Measurements from ENCODE around the gene TP63. TPM values are rescaled to one million over a fixed set of nuclear protein-coding genes. Genes with fewer than 3 reads are reported as not detected.

Gene TP63
- total RNA-seq, 1 donor from 2014 or later, result 0.83 TPM

DNA sequence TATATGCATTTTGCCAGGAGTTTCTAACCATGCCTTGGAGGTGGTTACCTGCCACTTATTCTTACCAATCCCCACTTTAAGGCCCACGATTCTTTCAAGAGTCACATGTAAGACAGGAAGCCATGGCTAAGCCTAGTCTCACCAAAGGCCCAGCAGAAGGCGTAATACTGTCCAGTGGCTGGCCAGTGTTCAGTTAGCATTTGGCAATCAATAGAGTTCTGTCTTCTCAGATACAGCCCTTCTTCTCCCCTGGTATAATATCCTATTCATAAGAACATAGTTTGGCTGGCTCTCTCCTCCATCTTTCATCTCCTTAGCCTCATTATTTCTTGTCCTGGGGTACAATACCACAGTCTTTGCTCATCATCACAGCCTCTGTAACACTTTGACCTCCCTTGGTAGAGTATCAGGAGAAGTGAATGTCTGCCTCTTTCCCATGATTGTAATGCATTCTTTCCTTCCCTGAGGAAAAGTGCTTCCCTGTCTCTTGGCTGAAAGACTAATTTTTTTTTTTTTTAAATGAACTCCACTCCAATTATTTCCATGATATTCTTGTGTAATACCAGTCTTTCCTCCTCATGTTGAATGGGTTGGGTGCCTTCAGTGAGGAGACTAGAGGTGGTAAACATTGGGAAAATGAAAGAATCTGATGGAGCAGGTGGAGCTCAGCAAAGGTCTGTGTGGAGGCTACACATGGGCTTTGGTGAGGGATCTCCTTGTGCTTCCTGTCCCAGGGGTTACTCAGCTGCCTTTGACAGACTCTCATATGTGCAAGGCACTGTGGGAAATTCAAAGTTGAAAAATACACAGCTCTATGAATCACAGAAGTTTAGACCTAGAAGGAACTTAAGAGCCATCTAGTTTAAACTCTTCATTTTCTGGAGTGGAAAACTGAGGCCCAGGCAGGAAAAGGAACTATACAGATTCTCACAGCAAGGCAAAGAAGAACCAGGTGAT, 271.3 kb downstream of the TP63 start:
- intact Hi-C loops (cut with micrococcal nuclease), result no loop called here

- intact Hi-C loops (cut with micrococcal nuclease), result no loop called here
Measured at GRCh38 chr3:189903562-189904250, 272.5 kb downstream of the TP63 start.

DNA sequence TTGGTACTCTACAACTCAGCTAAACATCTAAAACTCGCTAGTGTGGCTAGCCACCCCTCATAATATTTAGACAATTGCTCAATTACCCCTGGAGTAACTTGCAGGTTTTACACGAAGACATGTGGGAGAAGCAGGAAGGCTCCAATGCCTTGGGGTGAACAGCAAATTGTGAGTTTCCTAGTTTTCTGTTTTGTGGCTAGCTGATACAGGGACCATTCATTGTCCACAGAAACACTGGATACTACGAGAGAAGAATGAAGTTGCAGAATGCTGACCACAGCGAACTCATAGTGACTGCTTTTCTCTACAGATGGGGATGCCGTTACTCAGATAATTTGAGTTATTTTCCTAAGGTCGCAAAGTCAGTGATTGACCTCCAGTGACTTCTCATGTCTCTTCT, 276.6 kb downstream of the TP63 start:
- intact Hi-C loops (cut with micrococcal nuclease), result no loop called here

DNA sequence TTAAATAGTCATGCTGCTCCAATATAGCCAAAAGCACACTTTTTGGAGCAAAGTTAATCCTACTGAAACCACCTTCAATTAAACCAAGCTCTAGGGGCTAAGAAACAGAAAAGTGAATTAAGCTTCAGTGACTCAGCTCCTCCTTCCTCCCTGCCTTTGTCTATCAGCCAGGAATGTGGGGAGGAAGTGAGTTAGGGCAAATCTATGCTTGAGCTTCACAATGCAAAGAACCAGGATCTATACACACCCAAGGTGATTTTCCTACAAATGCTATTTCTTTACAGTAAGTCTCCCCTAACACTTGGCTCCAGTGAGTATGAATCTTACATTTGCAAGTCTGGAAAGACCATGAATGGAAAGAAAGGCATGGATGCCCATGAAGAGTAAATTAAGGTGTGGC, 277.5 kb downstream of the TP63 start:
- intact Hi-C loops (cut with micrococcal nuclease), result no loop called here

GRCh38 chr3:189909139-189909538, 277.9 kb downstream of the TP63 start:
- intact Hi-C loops (cut with micrococcal nuclease), result no loop called here

DNA sequence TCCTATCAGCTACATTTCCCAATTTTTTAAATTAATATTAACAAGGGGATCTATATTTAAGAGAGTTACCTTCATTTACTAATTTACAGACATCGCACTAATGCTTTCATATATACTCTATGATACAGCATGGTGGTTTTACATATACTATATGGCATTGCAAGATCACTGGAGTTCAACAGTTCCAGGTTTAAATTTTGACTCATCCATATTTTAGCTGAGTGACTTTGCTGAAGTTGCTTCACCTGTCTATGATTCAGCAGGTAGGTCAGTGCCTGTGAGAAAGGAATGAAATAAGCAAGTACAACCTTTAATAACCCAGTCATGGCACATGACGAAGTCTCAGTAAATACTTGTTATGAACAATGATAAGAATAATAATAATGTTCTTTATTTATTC, 278.4 kb downstream of the TP63 start:
- intact Hi-C loops (cut with micrococcal nuclease), result no loop called here

- intact Hi-C loops (cut with micrococcal nuclease), result no loop called here
Measured at GRCh38 chr3:189911001-189911400, 279.8 kb downstream of the TP63 start.

DNA sequence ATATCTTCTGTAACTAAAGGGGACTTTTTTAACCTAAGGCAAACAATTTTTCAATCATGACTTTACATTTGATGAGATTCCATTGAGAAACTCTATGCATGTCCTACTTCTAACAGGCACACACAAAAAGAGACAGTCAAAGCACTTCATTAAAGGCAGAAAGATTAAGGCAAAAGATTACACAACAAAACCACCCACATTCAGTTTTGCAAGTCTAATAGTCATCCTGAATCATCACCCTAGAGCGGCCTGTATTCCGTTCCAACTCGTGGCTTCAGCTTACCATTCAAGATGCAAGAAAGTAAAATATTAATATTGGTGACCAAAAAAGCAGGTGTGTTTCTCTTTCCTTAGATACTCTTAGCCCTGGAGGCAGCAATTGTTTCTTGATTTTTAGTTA, 283.6 kb downstream of the TP63 start:
- intact Hi-C loops (cut with micrococcal nuclease), result no loop called here

- intact Hi-C loops (cut with micrococcal nuclease), result no loop called here
Measured at GRCh38 chr3:189921770-189922169, 290.6 kb downstream of the TP63 start.

- intact Hi-C loops (cut with micrococcal nuclease), result no loop called here
Measured at GRCh38 chr3:189927975-189928895, 297.0 kb downstream of the TP63 start.

DNA sequence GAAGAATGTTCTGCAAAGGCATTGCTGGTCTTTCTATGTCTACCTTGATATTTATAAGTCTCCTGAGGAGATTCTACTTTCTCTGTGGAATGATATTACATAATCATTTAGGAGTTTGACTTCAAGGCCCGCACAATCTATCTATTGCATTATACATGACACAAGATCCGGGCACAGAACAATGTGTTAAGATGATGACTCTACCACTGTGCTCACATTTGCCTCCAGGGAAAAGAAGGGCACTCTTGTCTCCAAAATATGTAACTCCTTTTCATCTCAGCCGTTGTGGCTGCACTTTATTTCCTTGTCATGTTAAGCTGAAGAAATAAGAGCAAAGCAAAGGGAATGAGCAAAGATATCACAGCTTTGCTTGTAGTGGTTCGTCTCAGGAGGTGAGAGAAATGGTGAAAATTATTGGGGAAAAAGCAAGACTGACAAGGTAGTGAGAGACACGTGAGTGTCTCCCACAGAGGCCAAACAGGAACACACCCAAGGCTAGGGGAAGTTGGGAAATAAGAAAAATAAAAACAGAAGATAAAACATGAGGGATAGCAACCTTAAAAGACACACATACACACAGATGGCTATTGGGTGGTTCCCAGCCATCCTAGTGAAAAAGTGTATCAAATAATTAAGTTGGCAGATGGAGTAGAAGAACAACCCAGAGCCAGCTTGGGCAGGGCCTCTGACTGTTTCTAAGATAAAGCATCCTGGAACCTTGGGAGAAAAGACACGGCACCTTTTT, 305.2 kb downstream of the TP63 start:
- intact Hi-C loops (cut with micrococcal nuclease), result no loop called here

DNA sequence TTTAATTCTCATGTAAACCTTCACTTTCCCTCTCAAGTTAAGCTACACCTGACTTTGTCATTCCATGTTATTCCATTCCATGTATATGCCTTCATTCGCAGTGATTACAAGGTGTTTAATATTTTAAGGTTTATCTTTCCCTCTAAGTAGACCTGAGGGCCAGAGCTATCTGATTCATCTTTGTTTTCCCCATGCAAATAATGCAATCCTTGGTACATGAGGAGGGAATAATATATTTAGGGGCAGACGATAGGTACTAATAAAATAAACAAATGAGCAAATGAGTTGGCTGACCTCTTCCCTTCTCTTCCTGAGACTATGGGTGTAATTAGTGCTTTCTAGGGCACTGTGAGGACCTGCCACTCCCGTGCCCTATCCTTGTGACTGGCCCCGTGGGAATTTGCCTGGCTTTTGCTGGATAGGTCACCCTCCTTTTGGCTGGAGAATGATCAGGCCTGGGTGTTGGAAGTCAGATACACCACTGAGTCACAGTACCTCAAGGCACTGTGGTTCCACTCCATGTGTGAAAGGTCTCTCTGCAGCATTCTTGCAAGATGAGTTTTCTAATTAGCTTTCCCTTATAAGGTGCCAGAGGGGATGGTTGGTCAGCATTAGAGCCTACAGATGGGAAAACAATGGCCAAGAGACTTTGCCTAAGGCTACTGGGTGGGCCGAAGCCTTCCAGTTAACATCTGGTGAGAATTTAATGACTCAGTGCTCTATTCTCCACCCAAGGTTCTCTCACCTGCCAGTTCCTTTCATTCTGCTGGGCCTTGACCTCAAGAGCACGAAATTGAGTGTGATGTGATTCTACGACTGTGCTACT, 306.3 kb downstream of the TP63 start:
- intact Hi-C loops (cut with micrococcal nuclease), result no loop called here

DNA sequence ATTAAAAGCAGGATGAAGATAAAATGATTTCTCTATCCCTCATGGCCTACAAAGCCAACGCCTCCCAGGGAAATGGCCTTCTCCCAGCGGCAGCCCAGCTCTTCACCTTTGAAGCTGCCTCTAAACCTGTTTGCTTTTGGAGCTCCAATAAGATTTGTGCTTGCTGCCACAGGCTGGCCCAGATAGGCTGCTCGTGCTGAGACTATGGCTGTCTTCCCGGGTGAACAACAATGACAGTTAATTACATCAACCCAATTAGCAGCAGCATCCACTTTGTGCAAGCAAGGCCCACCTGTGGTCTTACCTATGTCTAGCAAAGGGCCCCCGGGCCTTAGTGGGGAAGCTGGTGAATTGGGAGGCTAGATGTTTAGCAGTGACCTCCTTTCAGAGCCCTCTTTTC, 309.9 kb downstream of the TP63 start:
- intact Hi-C loops (cut with micrococcal nuclease), result loop anchor here (10.0 kb wide), 1 partner anchor 796 kb away; no protein-coding TSS in a partner anchor

GRCh38 chr3:189941679-189942078, 310.5 kb downstream of the TP63 start:
- intact Hi-C loops (cut with micrococcal nuclease), result loop anchor here (10.0 kb wide), 1 partner anchor 797 kb away; no protein-coding TSS in a partner anchor

- intact Hi-C loops (cut with micrococcal nuclease), result loop anchor here (10.0 kb wide), 1 partner anchor 798 kb away; no protein-coding TSS in a partner anchor
Measured at GRCh38 chr3:189942948-189943347, 311.8 kb downstream of the TP63 start.

GRCh38 chr3:189944285-189945145, 313.3 kb downstream of the TP63 start:
- intact Hi-C loops (cut with micrococcal nuclease), result loop anchor here (5.0 to 10.0 kb wide), 2 partner anchors 312 to 800 kb away; partner anchors contain the start of gene TP63

GRCh38 chr3:189945935-189946709, 314.9 kb downstream of the TP63 start:
- intact Hi-C loops (cut with micrococcal nuclease), result loop anchor here (5.0 to 10.0 kb wide), 2 partner anchors 314 to 801 kb away; partner anchors contain the start of gene TP63
